ENCODE measurements around the gene KRT73.

KRT73 gene

DNA sequence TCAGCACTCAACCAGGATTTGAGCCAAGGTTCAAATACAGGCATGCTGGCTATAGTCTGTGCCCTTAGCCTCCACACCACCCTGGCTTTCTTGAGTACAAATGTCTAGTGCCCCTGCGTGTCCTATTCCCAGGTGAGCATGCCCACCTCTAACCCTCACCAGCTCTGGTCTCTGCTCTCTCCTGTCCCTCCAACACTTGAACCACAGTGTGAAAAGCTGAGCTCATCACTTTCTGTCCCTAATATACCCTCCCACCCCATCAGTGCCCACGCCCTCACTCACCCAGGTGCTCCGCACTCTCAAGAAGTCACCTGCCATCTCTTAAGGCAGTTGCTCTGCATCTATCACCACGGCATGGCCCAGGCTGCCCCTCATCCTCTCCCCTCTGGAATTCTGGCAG is 58.4 kb downstream of the KRT73 start:
- DNase-seq = no peak

DNA sequence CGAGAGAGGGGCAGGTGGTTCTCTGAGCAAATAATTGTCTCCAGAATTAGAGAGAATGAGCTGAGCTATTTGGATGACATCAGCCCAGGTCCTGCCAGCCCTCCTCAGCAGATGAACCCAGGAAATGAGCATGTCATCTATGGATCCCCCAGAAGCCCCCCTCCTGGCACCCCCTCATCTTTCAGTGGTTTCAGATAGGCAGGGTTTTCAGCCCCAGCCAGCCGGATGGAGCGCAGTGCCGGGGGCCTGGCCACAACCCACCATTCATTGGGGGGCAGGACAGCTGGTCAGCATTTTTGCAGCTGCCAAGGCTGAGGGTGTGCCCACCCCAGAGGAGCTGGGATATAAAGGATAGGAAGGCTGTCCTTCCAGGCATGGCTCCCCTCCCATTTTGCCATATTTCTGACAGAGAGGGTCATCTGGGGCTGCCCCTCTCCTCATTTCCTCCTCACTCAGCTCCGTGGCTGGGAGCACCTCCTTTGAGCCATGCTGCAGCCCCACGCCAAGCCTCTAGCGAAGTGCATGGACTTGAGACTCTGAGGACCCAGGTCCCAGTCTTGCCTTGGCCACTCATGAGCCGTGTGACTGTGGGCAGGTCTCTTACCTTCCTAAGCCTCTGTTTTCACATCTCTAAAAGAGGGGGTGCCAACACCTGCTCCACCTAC is 59.4 kb downstream of the KRT73 start:
- DNase-seq = no peak
